Neural progenitor cell (in vitro differentiated cells): ENCODE data around the gene FARS2.

ENCODE experiments used
- EZH2 ChIP-seq: fragments of 200-600 bp; sonication (generic); IDR thresholded peaks from 2 replicates; pipeline ENCODE4 v1.6.1; 2017; ENCODE audit warnings: antibody characterized with exemption, mild to moderate bottlenecking, moderate library complexity
- EZH2phosphoT487 ChIP-seq: fragments of 200-600 bp; sonication (generic); IDR thresholded peaks from 2 replicates; pipeline ENCODE4 v1.6.1; 2017; ENCODE audit warnings: antibody characterized with exemption
- TF ChIP-seq, protein P1 (sequence below): fragments of 200-600 bp; sonication (generic); IDR thresholded peaks from 2 replicates; pipeline ENCODE4 v1.5.1; 2017; ENCODE audit warnings: antibody characterized with exemption, mild to moderate bottlenecking

DNA sequence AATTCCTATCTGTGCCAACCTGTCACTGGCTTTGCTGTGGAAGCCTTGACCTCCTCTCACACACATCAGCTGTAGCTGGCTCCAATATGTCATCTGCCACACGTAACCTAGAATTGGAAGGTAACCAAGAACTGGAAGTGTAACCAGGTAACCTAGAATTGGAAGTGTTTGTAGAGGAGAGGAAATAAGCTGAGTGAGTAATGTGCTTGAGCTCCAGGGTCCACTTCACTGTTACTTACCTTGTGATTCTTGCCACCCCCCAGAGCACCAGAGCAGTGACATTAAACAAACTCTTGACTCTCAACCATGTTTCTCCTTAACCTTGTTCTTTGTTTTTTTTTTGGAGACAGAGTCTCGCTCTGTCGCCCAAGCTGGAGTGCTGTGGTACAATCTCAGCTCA lies 394.9 kb downstream of the FARS2 start:
- TF ChIP-seq, protein P1, sequence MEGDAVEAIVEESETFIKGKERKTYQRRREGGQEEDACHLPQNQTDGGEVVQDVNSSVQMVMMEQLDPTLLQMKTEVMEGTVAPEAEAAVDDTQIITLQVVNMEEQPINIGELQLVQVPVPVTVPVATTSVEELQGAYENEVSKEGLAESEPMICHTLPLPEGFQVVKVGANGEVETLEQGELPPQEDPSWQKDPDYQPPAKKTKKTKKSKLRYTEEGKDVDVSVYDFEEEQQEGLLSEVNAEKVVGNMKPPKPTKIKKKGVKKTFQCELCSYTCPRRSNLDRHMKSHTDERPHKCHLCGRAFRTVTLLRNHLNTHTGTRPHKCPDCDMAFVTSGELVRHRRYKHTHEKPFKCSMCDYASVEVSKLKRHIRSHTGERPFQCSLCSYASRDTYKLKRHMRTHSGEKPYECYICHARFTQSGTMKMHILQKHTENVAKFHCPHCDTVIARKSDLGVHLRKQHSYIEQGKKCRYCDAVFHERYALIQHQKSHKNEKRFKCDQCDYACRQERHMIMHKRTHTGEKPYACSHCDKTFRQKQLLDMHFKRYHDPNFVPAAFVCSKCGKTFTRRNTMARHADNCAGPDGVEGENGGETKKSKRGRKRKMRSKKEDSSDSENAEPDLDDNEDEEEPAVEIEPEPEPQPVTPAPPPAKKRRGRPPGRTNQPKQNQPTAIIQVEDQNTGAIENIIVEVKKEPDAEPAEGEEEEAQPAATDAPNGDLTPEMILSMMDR: no peak
- TF ChIP-seq EZH2phosphoT487 (no peak), EZH2 (no peak)
